HEK293T (cell line): ENCODE results near the gene TECTA.

Source experiments
- CTCF ChIA-PET: fragments of 350-600 bp; formaldehyde crosslinking; extraction: SDS; loops from one replicate; lab custom pipeline; 2021; ENCODE audit warnings: antibody characterized with exemption, inconsistent platforms; lab: Yijun Ruan, JAX
- POLR2A ChIA-PET: fragments of 350-600 bp; formaldehyde crosslinking; extraction: SDS; loops from one replicate; lab custom pipeline; 2020; ENCODE audit warnings: antibody characterized with exemption, inconsistent platforms; lab: Yijun Ruan, JAX
- DNase-seq: peaks from one replicate; pipeline ENCODE4 v3.0.0; 2012; ENCODE audit warnings: mixed read lengths; ENCODE audit errors: extremely low spot score
- ARNT ChIP-seq: fragments of 450-650 bp; IDR thresholded peaks from 2 replicates; pipeline ENCODE4 v1.6.1; 2017; ENCODE audit warnings: mild to moderate bottlenecking
- BHLHE40 ChIP-seq: fragments of 450-650 bp; IDR thresholded peaks from 2 replicates; pipeline ENCODE4 v1.6.1; 2016; ENCODE audit warnings: mild to moderate bottlenecking, moderate library complexity, borderline replicate concordance
- CTBP1 ChIP-seq: fragments of 450-650 bp; IDR thresholded peaks from 2 replicates; pipeline ENCODE4 v1.6.1; 2016; ENCODE audit warnings: borderline replicate concordance
- ELF4 ChIP-seq: fragments of 450-650 bp; IDR thresholded peaks from 2 replicates; pipeline ENCODE4 v1.6.1; 2017; ENCODE audit warnings: antibody characterized with exemption
- FOXA1 ChIP-seq: fragments of 450-650 bp; IDR thresholded peaks from 2 replicates; pipeline ENCODE4 v1.6.1; 2016; ENCODE audit warnings: mild to moderate bottlenecking
- FOXK2 ChIP-seq: fragments of 450-650 bp; IDR thresholded peaks from 2 replicates; pipeline ENCODE4 v1.6.1; 2016; ENCODE audit warnings: mild to moderate bottlenecking
- FOXM1 ChIP-seq: fragments of 450-650 bp; IDR thresholded peaks from 2 replicates; pipeline ENCODE4 v1.6.1; 2017; ENCODE audit warnings: mild to moderate bottlenecking, borderline replicate concordance
- HDGF ChIP-seq: fragments of 450-650 bp; IDR thresholded peaks from 2 replicates; pipeline ENCODE4 v1.6.1; 2017; ENCODE audit warnings: antibody characterized with exemption, borderline replicate concordance
- L3MBTL2 ChIP-seq: fragments of 450-650 bp; conservative IDR thresholded peaks from 2 replicates; pipeline ENCODE4 v1.6.1; 2016; ENCODE audit warnings: mild to moderate bottlenecking
- LEF1 ChIP-seq: fragments of 450-650 bp; IDR thresholded peaks from 2 replicates; pipeline ENCODE4 v1.6.1; 2017; ENCODE audit warnings: mild to moderate bottlenecking, borderline replicate concordance
- NFRKB ChIP-seq: fragments of 450-650 bp; IDR thresholded peaks from 2 replicates; pipeline ENCODE4 v1.6.1; 2016; ENCODE audit warnings: mild to moderate bottlenecking, moderate library complexity
- PKNOX1 ChIP-seq: fragments of 450-650 bp; IDR thresholded peaks from 2 replicates; pipeline ENCODE4 v1.6.1; 2016
- SP1 ChIP-seq: fragments of 450-650 bp; IDR thresholded peaks from 2 replicates; pipeline ENCODE4 v1.6.1; 2017
- SUZ12 ChIP-seq: fragments of 450-650 bp; IDR thresholded peaks from 2 replicates; pipeline ENCODE4 v1.6.1; 2016; ENCODE audit warnings: mild to moderate bottlenecking
- TARDBP ChIP-seq: fragments of 450-650 bp; IDR thresholded peaks from 2 replicates; pipeline ENCODE4 v1.6.1; 2016
- ZNF384 ChIP-seq: fragments of 450-650 bp; IDR thresholded peaks from 2 replicates; pipeline ENCODE4 v1.6.1; 2016

Gene TECTA

DNA sequence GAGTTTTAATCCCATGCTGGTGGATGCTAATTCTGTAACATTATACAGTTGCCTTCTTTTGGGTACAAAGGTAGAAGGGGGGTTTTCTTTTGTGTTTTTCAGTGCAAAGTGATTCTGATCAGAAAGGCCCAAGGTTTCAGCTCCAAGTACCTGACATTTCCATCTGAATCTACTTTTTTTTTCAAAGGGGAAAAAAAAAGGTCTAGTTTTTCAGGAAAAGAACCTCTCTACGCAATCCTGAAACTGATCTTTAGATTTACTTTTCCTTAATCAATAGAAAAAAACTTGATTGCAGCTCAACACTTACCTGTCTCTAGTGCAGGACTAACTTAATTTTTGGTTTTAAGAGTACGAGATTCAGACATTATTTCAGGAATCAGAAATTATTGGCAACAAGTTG, at the start of gene TECTA:
Gene TECTA, plus strand, starts transcription at position 301 of the 400 bp plus-strand sequence. CDS start 1,423 bp downstream, outside the sequence.
- no peak for DNase-seq
- ChIA-PET CTCF (interaction anchor here (1.0 kb wide), 1 partner anchor 94 kb away, joined by 4 read pairs; no protein-coding TSS in a partner anchor), POLR2A (no interaction called here)
- TF ChIP-seq TARDBP (no peak), LEF1 (no peak), FOXM1 (no peak), SUZ12 (no peak), FOXA1 (no peak), PKNOX1 (no peak), ZNF384 (no peak), CTBP1 (no peak), FOXK2 (no peak), ELF4 (no peak)

GRCh38 chr11:121053244-121053643, 47.8 kb upstream of the TECTA start:
- DNase-seq, result no peak
- no peak for TF ChIP-seq HDGF
- no peak for TF ChIP-seq ZNF384
- TF ChIP-seq FOXA1, result no peak
- no peak for TF ChIP-seq FOXM1
- TF ChIP-seq LEF1, result no peak
- no peak for TF ChIP-seq ARNT
- TF ChIP-seq CTBP1, result no peak
- no peak for TF ChIP-seq BHLHE40
- TF ChIP-seq SUZ12, result no peak
- ChIA-PET CTCF (no interaction called here), POLR2A (no interaction called here)

DNA sequence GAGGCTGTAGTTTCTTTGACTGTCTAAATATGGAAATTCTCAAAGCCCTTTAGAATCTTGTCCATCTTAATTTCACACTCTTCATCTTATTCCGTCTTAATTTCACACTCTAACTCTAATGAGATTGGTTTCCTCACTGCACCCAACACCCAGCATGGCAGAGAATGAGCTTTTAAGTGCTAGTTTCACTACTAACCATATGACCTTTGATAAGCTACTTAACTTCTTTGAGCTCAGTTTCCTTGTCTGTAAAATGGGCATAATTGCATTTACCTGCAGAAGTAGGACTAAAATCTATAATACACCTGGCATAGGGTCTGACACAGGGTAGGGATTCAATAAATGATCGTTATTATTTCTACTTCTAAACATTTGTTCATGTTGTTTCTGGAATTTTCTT, 46.8 kb upstream of the TECTA start:
- ChIA-PET CTCF (no interaction called here), POLR2A (no interaction called here)
- no peak for DNase-seq
- TF ChIP-seq FOXM1 (no peak), FOXK2 (no peak), SUZ12 (no peak), HDGF (no peak), CTBP1 (no peak), SP1 (no peak), BHLHE40 (no peak), ARNT (no peak), LEF1 (no peak), ELF4 (no peak), ZNF384 (no peak), NFRKB (no peak), TARDBP (no peak), L3MBTL2 (no peak), FOXA1 (no peak), PKNOX1 (no peak)

- TF ChIP-seq ZNF384 (no peak), LEF1 (no peak), BHLHE40 (no peak), L3MBTL2 (no peak), SUZ12 (no peak)
- POLR2A ChIA-PET, result no interaction called here
- no peak for DNase-seq
- CTCF ChIA-PET, result no interaction called here
Observed at GRCh38 chr11:121055076-121055475, 46.0 kb upstream of the TECTA start.

DNA sequence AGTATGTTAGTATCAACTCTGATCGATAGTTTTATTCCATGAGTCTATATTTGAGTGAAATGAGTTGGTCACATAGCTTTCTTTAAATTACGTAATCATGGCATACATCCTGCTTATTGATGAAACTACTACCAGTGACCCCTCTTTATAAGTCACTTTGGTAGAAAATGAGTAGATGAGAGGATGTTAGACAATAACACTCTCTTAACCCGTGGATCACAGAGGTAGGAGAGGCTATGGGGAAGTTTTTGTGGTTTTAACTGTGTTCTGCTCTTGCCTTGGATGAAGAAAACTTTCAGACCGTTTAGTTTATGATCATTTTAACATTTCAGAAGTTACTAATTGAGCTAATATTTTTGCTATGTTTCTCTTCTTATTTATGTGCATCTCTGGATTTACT, 43.1 kb upstream of the TECTA start:
- TF ChIP-seq TARDBP, result no peak
- TF ChIP-seq CTBP1, result no peak
- TF ChIP-seq BHLHE40, result no peak
- TF ChIP-seq FOXM1, result no peak
- no peak for DNase-seq
- ChIA-PET POLR2A (no interaction called here), CTCF (no interaction called here)

- POLR2A ChIA-PET, result no interaction called here
- CTCF ChIA-PET, result no interaction called here
- no peak for DNase-seq
- TF ChIP-seq SP1 (no peak), FOXM1 (no peak), SUZ12 (no peak), NFRKB (no peak), BHLHE40 (no peak), ELF4 (no peak), FOXK2 (no peak), TARDBP (no peak), ZNF384 (no peak), CTBP1 (no peak), HDGF (no peak), FOXA1 (no peak), PKNOX1 (no peak)
Observed at GRCh38 chr11:121058941-121059340, 42.1 kb upstream of the TECTA start.

DNA sequence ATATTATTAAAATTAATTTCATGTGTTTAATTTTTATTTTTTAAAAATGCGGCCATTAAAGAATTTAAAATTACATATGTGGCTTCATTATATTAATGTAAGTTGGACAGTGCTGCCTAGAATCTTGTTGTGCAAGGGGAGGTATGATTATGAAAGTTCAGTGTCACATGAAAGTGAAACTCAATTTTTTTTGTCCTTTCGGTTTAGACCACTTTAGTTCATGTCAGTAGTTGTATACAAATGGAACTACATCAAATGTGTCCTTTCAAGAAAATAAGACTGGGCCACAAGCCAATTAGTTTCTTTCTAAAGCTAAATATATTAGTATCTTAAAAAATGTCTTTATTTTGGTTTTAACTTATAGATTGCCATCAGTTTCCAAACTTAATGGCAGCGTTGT, 41.4 kb upstream of the TECTA start:
- TF ChIP-seq FOXA1 (no peak), BHLHE40 (no peak), ELF4 (no peak), HDGF (no peak), SP1 (no peak), TARDBP (no peak), CTBP1 (no peak), PKNOX1 (no peak), ZNF384 (no peak), SUZ12 (no peak), ARNT (no peak), LEF1 (no peak), FOXM1 (no peak), NFRKB (no peak), L3MBTL2 (no peak), FOXK2 (no peak)
- POLR2A ChIA-PET, result no interaction called here
- DNase-seq, result no peak
- CTCF ChIA-PET, result no interaction called here
